ENCODE measurements around the gene PGM1.

The PGM1 gene

DNA sequence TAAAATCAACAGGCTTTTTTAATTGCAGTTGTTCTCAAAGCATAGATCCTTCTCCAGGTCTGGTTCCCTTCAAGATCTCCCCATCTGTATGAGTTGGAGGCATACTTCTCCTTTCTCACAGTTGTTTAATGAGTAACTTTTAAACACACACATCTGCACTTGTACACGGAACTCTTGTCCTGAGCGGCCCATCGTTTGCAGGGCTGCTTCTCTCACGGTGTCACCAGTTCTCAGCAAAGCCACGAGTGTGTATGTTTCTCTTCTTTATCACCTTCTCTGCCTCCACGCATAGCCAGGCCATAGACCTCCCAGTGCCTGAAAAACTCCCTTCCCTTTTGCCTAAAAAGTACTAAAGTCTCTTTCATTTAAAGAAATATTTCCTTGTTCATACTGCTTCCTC, 111.9 kb downstream of the PGM1 start:
- no peak for DNase-seq

DNA sequence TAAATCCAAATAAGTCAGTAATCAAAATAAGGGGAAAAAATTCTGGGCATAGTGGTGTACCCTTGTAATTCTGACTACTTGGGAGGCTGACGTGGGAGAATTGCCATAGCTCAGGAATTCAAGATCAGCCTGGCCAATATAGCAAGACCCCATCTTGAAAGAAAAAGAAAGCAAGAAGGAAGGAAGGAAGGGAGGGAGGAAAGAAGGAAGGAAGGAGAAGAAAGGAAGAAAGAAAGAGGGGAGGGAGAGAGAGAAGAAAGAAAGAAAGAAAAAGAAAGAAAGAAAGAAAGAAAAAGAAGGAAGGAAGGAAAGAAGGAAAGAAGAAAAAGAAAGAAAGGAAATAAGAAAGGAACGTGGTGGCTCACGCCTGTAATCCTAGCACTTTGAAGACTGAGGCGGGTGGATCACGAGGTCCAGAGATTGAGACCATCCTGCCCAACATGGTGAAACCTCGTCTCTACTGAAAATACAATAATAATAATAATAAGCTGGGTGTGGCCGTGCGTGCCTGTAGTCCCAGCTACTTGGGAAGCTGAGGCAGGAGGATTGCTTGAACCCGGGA, 116.1 kb downstream of the PGM1 start:
- DNase-seq, result no peak

Measured in NCI-H1694 (cell line).